DMS153 (cell line): Measurements from ENCODE around the gene PDZRN4.
"Not testable (repeated sequence)": the region's sequence is repeated elsewhere in the genome, so short reads cannot be mapped to it uniquely, and the experiment has no call there.

ENCODE experiments used
- DNase-seq: peaks from one replicate; lab custom pipeline; 2025; lab: John Stamatoyannopoulos, UW

The PDZRN4 gene

DNA sequence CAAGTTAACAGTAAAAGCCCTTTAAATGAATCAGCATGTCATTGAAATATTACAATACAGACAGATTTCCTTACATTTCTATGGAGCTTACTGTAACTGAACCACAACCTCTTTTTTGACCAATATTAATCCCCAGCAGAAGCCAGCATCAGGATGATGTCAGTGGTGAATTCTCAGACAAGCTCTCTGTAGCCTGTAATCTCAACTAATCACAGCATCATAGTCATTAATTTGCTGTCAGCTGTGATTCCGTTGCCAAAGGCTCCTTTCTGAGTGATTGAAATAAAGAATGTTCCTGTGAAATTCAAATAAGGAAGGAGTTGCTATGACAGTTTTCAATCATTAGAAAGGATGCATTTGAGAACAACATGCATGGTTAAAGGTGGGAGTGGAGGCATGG lies 323.1 kb downstream of the PDZRN4 start:
- no peak for DNase-seq

GRCh38 chr12:41512497-41512896 lies 324.4 kb downstream of the PDZRN4 start:
- no peak for DNase-seq

- DNase-seq = peak; percentile 69
Observed at GRCh38 chr12:41514021-41514777, 326.1 kb downstream of the PDZRN4 start.

GRCh38 chr12:41514907-41515306 lies 326.8 kb downstream of the PDZRN4 start:
- no peak for DNase-seq

DNA sequence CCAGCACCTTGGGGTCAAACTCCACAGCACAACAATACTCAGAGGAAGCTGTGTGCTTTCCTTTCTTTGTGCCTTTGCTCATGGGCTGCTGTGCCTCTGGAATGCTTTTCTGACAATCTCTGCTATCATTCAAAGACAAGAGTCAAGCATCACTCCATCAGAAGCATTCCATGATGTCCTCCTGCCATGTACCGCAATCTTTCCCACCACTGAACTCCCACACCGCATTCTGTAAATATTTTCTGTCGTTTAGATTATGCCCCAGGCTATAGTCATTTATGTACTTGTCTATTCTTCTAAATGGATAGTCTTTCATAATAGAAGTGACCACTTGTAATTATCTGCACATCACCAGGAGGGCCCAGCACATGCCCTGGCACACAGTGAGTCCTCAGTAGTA lies 327.8 kb downstream of the PDZRN4 start:
- no peak for DNase-seq

- DNase-seq = no peak
Observed at GRCh38 chr12:41520869-41521268, 332.7 kb downstream of the PDZRN4 start.

GRCh38 chr12:41521872-41522379 lies 333.8 kb downstream of the PDZRN4 start:
- peak; percentile 26 for DNase-seq

GRCh38 chr12:41527062-41527461 lies 338.9 kb downstream of the PDZRN4 start:
- no peak for DNase-seq

DNA sequence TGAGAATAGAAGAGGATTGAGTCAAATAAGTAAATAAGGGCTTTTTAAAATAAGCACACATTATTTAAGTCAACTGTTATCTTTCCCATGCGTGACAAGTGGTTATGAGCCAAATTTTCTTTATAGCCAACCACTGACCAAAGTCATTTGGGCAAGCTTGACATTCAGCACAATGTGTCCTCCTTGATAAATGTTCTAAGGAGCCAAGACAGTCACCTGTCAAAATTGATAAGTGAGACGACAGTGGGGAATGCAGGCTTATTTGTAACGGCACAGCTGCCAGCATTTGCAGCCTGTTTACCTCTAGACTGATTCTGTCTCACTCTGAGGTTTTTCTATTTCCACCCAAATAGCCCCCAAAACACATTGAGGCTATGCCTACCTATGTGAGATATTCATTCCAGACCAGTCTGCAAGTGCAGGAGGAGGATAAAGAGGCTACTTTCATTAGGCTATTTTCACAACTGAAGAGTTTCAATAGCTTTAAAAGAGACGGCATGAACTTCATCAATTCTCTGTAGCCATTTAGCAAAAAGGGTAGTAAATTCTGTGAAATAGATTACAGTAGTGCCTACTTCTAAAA lies 339.5 kb downstream of the PDZRN4 start:
- DNase-seq = no peak

GRCh38 chr12:41528874-41529273 lies 340.8 kb downstream of the PDZRN4 start:
- DNase-seq = no peak

- DNase-seq = no peak
Observed at GRCh38 chr12:41530441-41530840, 342.3 kb downstream of the PDZRN4 start.

- DNase-seq = no peak
Observed at GRCh38 chr12:41531147-41531829, 343.2 kb downstream of the PDZRN4 start.

GRCh38 chr12:41532072-41532471 lies 344.0 kb downstream of the PDZRN4 start:
- DNase-seq = no peak

DNA sequence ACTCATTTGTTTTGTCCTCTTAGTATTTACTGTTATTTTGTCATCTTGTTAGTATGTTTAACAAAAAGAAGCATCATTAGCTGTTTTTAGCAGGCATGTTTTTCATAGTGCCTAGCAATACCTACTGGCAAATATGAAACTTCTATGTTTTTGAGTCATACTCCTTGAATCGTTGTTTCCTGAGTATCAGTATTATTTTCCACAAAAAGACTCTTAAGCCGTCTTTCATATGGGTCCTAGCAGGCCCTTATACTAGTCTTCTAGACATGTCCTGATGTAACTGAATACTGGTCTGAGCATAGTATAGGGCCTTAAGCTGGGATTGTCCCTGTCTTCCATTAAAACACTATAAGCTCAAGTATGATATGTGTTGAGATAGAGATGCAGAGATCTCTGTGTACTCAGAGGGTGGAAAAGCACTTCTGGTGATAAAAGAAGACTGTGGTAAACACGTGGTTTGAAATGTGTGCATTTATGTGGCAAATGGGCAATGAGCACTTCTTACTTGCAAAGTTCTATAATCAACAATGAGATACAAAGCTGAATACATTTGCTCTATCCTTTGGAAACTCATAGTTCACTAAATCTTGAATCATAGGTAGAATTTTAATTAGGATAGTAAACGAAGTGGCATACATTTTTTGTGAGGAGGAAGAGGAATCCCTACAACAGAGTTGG lies 348.8 kb downstream of the PDZRN4 start:
- DNase-seq = no peak

GRCh38 chr12:41537522-41537921 lies 349.4 kb downstream of the PDZRN4 start:
- DNase-seq = no peak

- no peak for DNase-seq
Observed at GRCh38 chr12:41545761-41546160, 357.6 kb downstream of the PDZRN4 start.

DNA sequence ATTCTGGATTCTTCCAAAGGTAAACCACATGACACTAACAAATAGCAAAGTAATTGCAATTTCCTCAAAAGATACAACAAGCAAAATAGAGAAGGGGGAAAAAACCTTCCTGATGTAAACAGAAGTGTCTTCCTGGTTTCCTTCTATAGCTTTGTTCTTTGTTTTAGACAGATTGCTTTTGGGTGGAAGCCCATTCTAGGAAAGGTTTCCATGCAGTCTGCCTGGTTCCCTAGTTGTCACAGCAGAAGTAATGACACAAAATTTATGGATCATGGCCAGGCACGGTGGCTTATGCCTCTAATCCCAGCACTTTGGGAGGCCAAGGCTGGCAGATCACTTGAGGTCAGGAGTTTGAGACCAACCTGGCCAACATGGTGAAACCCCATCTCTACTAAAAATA lies 359.0 kb downstream of the PDZRN4 start:
- not testable (repeated sequence) for DNase-seq

- peak; percentile 54 for DNase-seq
Observed at GRCh38 chr12:41548926-41549325, 360.8 kb downstream of the PDZRN4 start.

DNA sequence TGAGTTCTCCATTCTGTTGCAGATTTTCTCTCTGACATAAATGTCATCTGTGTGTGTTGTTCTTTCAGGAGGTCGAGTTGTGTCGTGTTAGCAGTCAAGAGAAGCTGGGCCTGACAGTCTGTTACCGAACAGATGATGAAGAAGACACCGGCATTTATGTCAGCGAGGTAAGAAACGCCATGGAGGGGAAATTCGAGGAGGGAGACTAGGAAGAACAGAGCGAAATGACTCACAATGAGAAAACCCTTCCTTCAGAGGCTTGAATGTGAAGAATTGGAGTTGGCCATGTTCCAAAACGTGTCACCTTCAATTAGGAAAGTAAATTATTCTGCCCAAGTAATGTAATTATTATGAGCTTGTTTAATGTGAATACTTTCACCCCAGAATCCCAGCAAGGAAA lies 364.5 kb downstream of the PDZRN4 start:
- DNase-seq = no peak

DNA sequence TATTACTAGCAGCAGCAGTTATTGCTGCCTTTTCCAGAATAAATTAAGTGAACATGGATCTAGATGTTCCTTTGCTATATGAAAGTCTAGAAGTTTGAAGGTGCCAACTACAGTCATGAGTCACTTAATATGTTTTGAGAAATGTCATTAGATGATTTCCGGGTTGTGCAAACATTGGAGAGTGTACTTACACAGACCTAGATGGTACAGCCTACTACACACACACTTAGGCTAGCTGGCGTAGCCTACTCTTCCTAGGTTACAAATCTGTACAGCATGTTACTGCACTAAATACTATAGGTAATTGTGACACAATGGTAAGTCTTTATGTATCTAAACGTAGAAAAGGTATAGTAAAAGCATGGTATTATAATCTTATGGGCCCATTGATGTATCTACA lies 368.1 kb downstream of the PDZRN4 start:
- DNase-seq = peak; percentile 17

DNA sequence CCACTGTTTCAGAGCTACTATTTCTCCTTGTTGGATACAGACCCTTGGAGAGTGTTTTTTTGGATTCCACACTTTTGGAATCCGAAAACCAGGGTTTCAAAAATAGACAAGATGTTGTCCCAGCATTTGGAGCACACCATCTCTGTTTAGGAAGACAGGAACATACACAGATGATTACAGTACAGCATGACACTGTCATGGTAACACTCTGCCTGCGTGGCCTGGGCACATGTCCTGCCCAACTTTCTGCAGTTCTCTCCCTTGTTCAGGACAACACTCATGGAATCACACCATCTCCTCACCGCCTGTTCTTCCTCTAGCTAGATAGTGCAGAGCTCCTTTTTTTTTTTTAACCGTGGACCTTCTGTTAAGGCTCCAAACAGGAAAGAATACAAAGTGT lies 369.2 kb downstream of the PDZRN4 start:
- no peak for DNase-seq

- no peak for DNase-seq
Observed at GRCh38 chr12:41558671-41559070, 370.6 kb downstream of the PDZRN4 start.

DNA sequence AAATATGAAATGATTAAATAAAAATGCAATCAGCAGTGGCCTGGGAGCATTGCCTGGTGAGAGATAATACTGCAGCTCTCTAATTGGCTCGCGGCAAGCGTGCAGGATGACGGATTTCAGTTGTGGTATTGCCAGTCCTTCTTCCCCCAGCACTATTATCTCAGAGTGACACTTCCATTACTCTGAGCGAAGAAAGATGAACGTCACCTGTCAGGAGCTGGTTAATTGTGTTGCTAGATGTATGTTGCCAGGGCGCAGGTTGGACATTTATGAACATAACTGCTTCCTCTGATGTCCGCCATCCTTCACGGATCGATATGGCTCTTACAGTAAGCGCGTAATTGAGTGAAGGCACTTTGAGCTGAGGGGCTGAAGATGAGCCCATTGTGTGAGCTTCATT lies 374.9 kb downstream of the PDZRN4 start:
- no peak for DNase-seq
